Epithelial cell of esophagus (primary cell): ENCODE data around the gene MAB21L4.

Source experiments
- DNase-seq: peaks from one replicate; pipeline ENCODE4 v3.0.0; 2010; ENCODE audit warnings: low read depth
- H3K4me3 ChIP-seq: 2 replicates; pipeline ENCODE4 v1.5.1; 2011; ENCODE audit warnings: mild to moderate bottlenecking, low read length, control low read depth
- CTCF ChIP-seq: IDR thresholded peaks from 2 replicates; pipeline ENCODE4 v1.5.1; 2011; ENCODE audit warnings: low read depth, mild to moderate bottlenecking, low read length, control low read depth, inconsistent platforms; ENCODE audit not compliant: insufficient read depth; ENCODE audit errors: missing control alignments

Gene MAB21L4

GRCh38 chr2:240928476-240929363 lies 32.8 kb upstream of the MAB21L4 start:
- DNase-seq: no peak
- no peak for TF ChIP-seq CTCF
- H3K4me3 ChIP-seq: no peak overlapping the region

- DNase-seq: no peak
- no peak for TF ChIP-seq CTCF
- no peak overlapping the region for H3K4me3 ChIP-seq
These were observed 31.4 kb upstream of the MAB21L4 start for GRCh38 chr2:240927390-240927781.

GRCh38 chr2:240926516-240927389 lies 30.8 kb upstream of the MAB21L4 start:
- no peak for TF ChIP-seq CTCF
- H3K4me3 ChIP-seq: no peak overlapping the region
- no peak for DNase-seq

- no peak overlapping the region for H3K4me3 ChIP-seq
- no peak for TF ChIP-seq CTCF
- no peak for DNase-seq
These were observed 29.9 kb upstream of the MAB21L4 start for GRCh38 chr2:240925568-240926515.

- no peak overlapping the region for H3K4me3 ChIP-seq
- DNase-seq: no peak
- no peak for TF ChIP-seq CTCF
These were observed 29.2 kb upstream of the MAB21L4 start for GRCh38 chr2:240925191-240925567.

GRCh38 chr2:240922982-240923537 lies 27.1 kb upstream of the MAB21L4 start:
- no peak overlapping the region for H3K4me3 ChIP-seq

More at GRCh38 chr2:240922982-240923537, 27.1 kb upstream of the MAB21L4 start:
- DNase-seq: no peak
- no peak for TF ChIP-seq CTCF
